ENCODE measurements around the gene KDR.

KDR gene

GRCh38 chr4:55077577-55077976 lies 47.8 kb downstream of the KDR start:
- no peak for DNase-seq

GRCh38 chr4:55075823-55076716 lies 49.3 kb downstream of the KDR start:
- DNase-seq, result no peak

- no peak for DNase-seq
Measured at GRCh38 chr4:55075376-55075775, 50.0 kb downstream of the KDR start.

GRCh38 chr4:55074386-55074785 lies 51.0 kb downstream of the KDR start:
- no peak for DNase-seq

GRCh38 chr4:55071951-55072350 lies 53.4 kb downstream of the KDR start:
- DNase-seq, result no peak

- no peak for DNase-seq
Measured at GRCh38 chr4:55069248-55069647, 56.1 kb downstream of the KDR start.

GRCh38 chr4:55068522-55068921 lies 56.9 kb downstream of the KDR start:
- DNase-seq, result no peak

- no peak for DNase-seq
Measured at GRCh38 chr4:55066018-55066417, 59.4 kb downstream of the KDR start.

GRCh38 chr4:55055529-55055928 lies 69.9 kb downstream of the KDR start:
- no peak for DNase-seq

GRCh38 chr4:55051532-55051931 lies 73.9 kb downstream of the KDR start:
- DNase-seq, result no peak

GRCh38 chr4:55050418-55050950 lies 74.9 kb downstream of the KDR start:
- DNase-seq, result no peak

GRCh38 chr4:55038176-55038890 lies 87.1 kb downstream of the KDR start:
- no peak for DNase-seq

GRCh38 chr4:55037728-55038127 lies 87.7 kb downstream of the KDR start:
- DNase-seq, result no peak

GRCh38 chr4:55036405-55036804 lies 89.0 kb downstream of the KDR start:
- DNase-seq, result no peak

- no peak for DNase-seq
Measured at GRCh38 chr4:55035892-55036291, 89.5 kb downstream of the KDR start.

GRCh38 chr4:55033296-55033695 lies 92.1 kb downstream of the KDR start:
- DNase-seq, result no peak

- DNase-seq, result no peak
Measured at GRCh38 chr4:55032788-55033187, 92.6 kb downstream of the KDR start.

GRCh38 chr4:55032179-55032578 lies 93.2 kb downstream of the KDR start:
- no peak for DNase-seq

GRCh38 chr4:55031158-55031557 lies 94.2 kb downstream of the KDR start:
- DNase-seq, result no peak

- DNase-seq, result no peak
Measured at GRCh38 chr4:55030589-55030988, 94.8 kb downstream of the KDR start.

- no peak for DNase-seq
Measured at GRCh38 chr4:55029821-55030503, 95.4 kb downstream of the KDR start.

GRCh38 chr4:55029321-55029720 lies 96.1 kb downstream of the KDR start:
- no peak for DNase-seq

Data from CD4-positive, alpha-beta T cell treated with Interleukin-4 for 1 hour (primary cell).